Neural cell (in vitro differentiated cells): ENCODE results near the gene ADARB1. TPM values are rescaled to one million over a fixed set of nuclear protein-coding genes. Genes with fewer than 3 reads are reported as not detected.
"Not testable (repeated sequence)": the region's sequence is repeated elsewhere in the genome, so short reads cannot be mapped to it uniquely, and the experiment has no call there.

Source experiments
- H2AFZ ChIP-seq: fragments of 200-600, 300-800 bp; sonication (generic), shearing (Covaris generic); 2 replicates; pipeline ENCODE4 v1.6.0; 2014; ENCODE audit warnings: low read depth, mild to moderate bottlenecking, antibody characterized with exemption, low read length, moderate library complexity
- H3F3A ChIP-seq: fragments of 200-600 bp; shearing (Covaris generic); 2 replicates; pipeline ENCODE4 v1.6.1; 2016; ENCODE audit warnings: mild to moderate bottlenecking, moderate library complexity, mixed read lengths, antibody characterized with exemption, low read length; ENCODE audit not compliant: insufficient read depth, poor library complexity, severe bottlenecking
- H3K27ac ChIP-seq: fragments of 200-600, 300-800 bp; sonication (generic), shearing (Covaris generic); 2 replicates; pipeline ENCODE4 v1.5.1; 2014; ENCODE audit warnings: mild to moderate bottlenecking, low read length, moderate library complexity
- H3K27me3 ChIP-seq: fragments of 300-800, 200-600 bp; sonication (generic), shearing (Covaris generic); 2 replicates; pipeline ENCODE4 v1.6.0; 2014; ENCODE audit warnings: mild to moderate bottlenecking, low read depth, low read length, moderate library complexity; ENCODE audit not compliant: insufficient read depth
- H3K36me3 ChIP-seq: fragments of 300-800, 200-600 bp; sonication (generic), shearing (Covaris generic); 2 replicates; pipeline ENCODE4 v1.5.1; 2014; ENCODE audit warnings: mild to moderate bottlenecking, antibody characterized with exemption, low read length, moderate library complexity; ENCODE audit not compliant: insufficient read depth
- H3K4me2 ChIP-seq: fragments of 300-800, 200-600 bp; sonication (generic), shearing (Covaris generic); 2 replicates; pipeline ENCODE4 v1.6.0; 2014; ENCODE audit warnings: mild to moderate bottlenecking, low read length
- H3K4me3 ChIP-seq: fragments of 300-800, 200-600 bp; sonication (generic), shearing (Covaris generic); 2 replicates; pipeline ENCODE4 v1.5.1; 2014; ENCODE audit warnings: mild to moderate bottlenecking, low read length, moderate library complexity
- H3K79me2 ChIP-seq: fragments of 200-600 bp; shearing (Covaris generic); replicated peaks from 2 replicates; pipeline ENCODE4 v1.6.0; 2014; ENCODE audit warnings: mild to moderate bottlenecking, low read length, moderate library complexity; ENCODE audit not compliant: insufficient read depth
- H3K9ac ChIP-seq: fragments of 300-800, 200-600 bp; sonication (generic), shearing (Covaris generic); 2 replicates; pipeline ENCODE4 v1.6.1; 2016; ENCODE audit warnings: mild to moderate bottlenecking, low read length, mixed read lengths
- H3K9me2 ChIP-seq: fragments of 200-600 bp; shearing (Covaris generic); 2 replicates; pipeline ENCODE4 v1.6.1; 2016; ENCODE audit warnings: mild to moderate bottlenecking, low read length, mixed read lengths; ENCODE audit not compliant: insufficient read depth
- H3K9me3 ChIP-seq: fragments of 200-600, 300-800 bp; sonication (generic), shearing (Covaris generic); 2 replicates; pipeline ENCODE4 v1.6.1; 2016; ENCODE audit warnings: mild to moderate bottlenecking, mixed run types, low read length, moderate library complexity, mixed read lengths
- H4K20me1 ChIP-seq: fragments of 200-600 bp; shearing (Covaris generic); 2 replicates; pipeline ENCODE4 v1.6.1; 2016; ENCODE audit warnings: mild to moderate bottlenecking, mixed run types; ENCODE audit not compliant: insufficient read depth
- EP300 ChIP-seq: fragments of 450-650 bp; conservative IDR thresholded peaks from 2 replicates; pipeline ENCODE4 v1.6.1; 2014; ENCODE audit warnings: antibody characterized with exemption, mild to moderate bottlenecking, moderate library complexity; ENCODE audit not compliant: poor library complexity, severe bottlenecking
- EZH2 ChIP-seq: fragments of 200-600, 300-800 bp; shearing (Covaris generic), sonication (generic); IDR thresholded peaks from 2 replicates; pipeline ENCODE4 v1.6.1; 2014; ENCODE audit warnings: antibody characterized with exemption, low read length, borderline replicate concordance, mild to moderate bottlenecking; ENCODE audit not compliant: insufficient read depth, poor library complexity, severe bottlenecking
- MXI1 ChIP-seq: fragments of 450-650 bp; conservative IDR thresholded peaks from 2 replicates; pipeline ENCODE4 v1.6.1; 2014; ENCODE audit warnings: antibody characterized with exemption, mild to moderate bottlenecking; ENCODE audit not compliant: poor library complexity, severe bottlenecking
- POLR2AphosphoS5 ChIP-seq: IDR thresholded peaks from 2 replicates; pipeline ENCODE4 v1.6.1; 2012
- RAD21 ChIP-seq: fragments of 450-650 bp; conservative IDR thresholded peaks from 2 replicates; pipeline ENCODE4 v1.6.1; 2014; ENCODE audit warnings: antibody characterized with exemption, mild to moderate bottlenecking, moderate library complexity
- SMC3 ChIP-seq: fragments of 450-650 bp; conservative IDR thresholded peaks from 2 replicates; pipeline ENCODE4 v1.6.1; 2014; ENCODE audit warnings: antibody characterized with exemption, mild to moderate bottlenecking, moderate library complexity; ENCODE audit not compliant: poor library complexity
- TAF1 ChIP-seq: IDR thresholded peaks from 2 replicates; pipeline ENCODE4 v1.6.1; 2012; ENCODE audit warnings: low read depth
- polyA plus RNA-seq: library from polyadenylated mRNA; depleted of rRNA; stranded (reverse); fragments of >200 nt; gene quantifications from 2 replicates; pipeline ENCODE4 v1.2.3, GENCODE V29; 2014
- TF ChIP-seq, protein P1 (sequence below): fragments of 450-650 bp; IDR thresholded peaks from 2 replicates; pipeline ENCODE4 v1.5.1; 2014; ENCODE audit warnings: antibody characterized with exemption, mild to moderate bottlenecking, moderate library complexity; ENCODE audit not compliant: poor library complexity, severe bottlenecking
- TF ChIP-seq, protein P2 (sequence below): IDR thresholded peaks from 2 replicates; pipeline ENCODE4 v1.6.1; 2012; ENCODE audit warnings: borderline replicate concordance

Gene ADARB1
- polyA plus RNA-seq, 1 donor from 2014 or later = 8.9 TPM

DNA sequence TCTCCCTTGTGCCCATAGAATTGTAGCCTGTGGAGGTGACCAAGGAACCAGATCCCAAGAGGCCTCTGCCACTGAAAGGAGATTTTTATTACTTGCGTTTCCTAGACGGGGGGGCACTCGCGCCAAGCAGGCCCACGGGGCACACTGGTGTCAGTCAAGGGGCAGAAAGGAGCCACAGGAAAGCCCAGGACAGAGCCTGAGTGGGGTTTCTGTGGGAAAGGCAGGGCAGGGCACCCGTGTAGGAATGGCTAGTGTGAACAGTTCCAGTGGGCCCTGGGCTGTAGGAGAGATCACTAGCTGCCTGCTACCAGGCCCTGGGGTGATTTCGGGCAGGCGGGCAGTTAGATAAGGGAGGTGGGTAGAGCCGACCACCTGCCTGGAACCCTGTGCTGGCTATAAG, 70.8 kb downstream of the ADARB1 start:
- Histone ChIP-seq H3K9ac (no peak overlapping the region), H3K4me2 (no peak overlapping the region), H3F3A (no peaks in the 10 kb centered on the region), H3K27ac (no peak overlapping the region), H3K79me2 (no peaks in the 10 kb centered on the region), H3K27me3 (no peaks in the 10 kb centered on the region), H4K20me1 (no peaks in the 10 kb centered on the region), H3K4me3 (no peak overlapping the region), H3K9me2 (no peaks in the 10 kb centered on the region), H3K36me3 (no peaks in the 10 kb centered on the region), H3K9me3 (no peaks in the 10 kb centered on the region), H2AFZ (no peak overlapping the region)
- TF ChIP-seq, protein P1, sequence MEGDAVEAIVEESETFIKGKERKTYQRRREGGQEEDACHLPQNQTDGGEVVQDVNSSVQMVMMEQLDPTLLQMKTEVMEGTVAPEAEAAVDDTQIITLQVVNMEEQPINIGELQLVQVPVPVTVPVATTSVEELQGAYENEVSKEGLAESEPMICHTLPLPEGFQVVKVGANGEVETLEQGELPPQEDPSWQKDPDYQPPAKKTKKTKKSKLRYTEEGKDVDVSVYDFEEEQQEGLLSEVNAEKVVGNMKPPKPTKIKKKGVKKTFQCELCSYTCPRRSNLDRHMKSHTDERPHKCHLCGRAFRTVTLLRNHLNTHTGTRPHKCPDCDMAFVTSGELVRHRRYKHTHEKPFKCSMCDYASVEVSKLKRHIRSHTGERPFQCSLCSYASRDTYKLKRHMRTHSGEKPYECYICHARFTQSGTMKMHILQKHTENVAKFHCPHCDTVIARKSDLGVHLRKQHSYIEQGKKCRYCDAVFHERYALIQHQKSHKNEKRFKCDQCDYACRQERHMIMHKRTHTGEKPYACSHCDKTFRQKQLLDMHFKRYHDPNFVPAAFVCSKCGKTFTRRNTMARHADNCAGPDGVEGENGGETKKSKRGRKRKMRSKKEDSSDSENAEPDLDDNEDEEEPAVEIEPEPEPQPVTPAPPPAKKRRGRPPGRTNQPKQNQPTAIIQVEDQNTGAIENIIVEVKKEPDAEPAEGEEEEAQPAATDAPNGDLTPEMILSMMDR = no peak
- TF ChIP-seq EZH2 (no peak), POLR2AphosphoS5 (no peak), SMC3 (no peak), MXI1 (no peak)

DNA sequence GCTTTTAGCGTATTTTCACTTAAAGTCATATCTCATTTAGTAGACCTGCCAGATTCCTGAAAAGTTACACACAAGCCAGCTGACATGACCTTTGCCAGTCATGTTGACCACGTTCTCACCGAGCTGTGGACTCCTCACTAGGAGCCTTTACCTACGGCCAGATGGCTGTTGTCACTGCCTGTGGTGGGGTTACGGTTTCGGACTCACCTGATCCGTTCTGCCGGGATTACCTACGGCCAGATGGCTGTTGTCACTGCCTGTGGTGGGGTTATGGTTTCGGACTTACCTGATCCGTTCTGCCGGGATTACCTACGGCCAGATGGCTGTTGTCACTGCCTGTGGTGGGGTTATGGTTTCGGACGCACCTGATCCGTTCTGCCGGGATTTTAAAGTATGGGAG, 71.5 kb downstream of the ADARB1 start:
- H3K4me3 ChIP-seq, H4K20me1 ChIP-seq, H3K36me3 ChIP-seq, H3K79me2 ChIP-seq, H3K4me2 ChIP-seq, H3F3A ChIP-seq, H3K27me3 ChIP-seq, H3K9me3 ChIP-seq, H3K9ac ChIP-seq, H2AFZ ChIP-seq, H3K9me2 ChIP-seq, H3K27ac ChIP-seq: not testable (repeated sequence)

GRCh38 chr21:45146306-45146705, 71.9 kb downstream of the ADARB1 start:
- Histone ChIP-seq H3K79me2 (no peaks in the 10 kb centered on the region), H3K9ac (no peak overlapping the region), H3K4me2 (no peak overlapping the region), H3K4me3 (no peak overlapping the region), H3K27me3 (no peaks in the 10 kb centered on the region), H3F3A (no peaks in the 10 kb centered on the region), H3K27ac (no peak overlapping the region), H4K20me1 (no peaks in the 10 kb centered on the region), H3K9me2 (no peaks in the 10 kb centered on the region), H3K36me3 (no peaks in the 10 kb centered on the region), H2AFZ (no peak overlapping the region), H3K9me3 (no peaks in the 10 kb centered on the region)
- TF ChIP-seq EZH2 (no peak), SMC3 (no peak), POLR2AphosphoS5 (no peak), RAD21 (no peak), MXI1 (no peak), TAF1 (no peak), EP300 (no peak)
- TF ChIP-seq, protein P1 = no peak
- TF ChIP-seq, protein P2, sequence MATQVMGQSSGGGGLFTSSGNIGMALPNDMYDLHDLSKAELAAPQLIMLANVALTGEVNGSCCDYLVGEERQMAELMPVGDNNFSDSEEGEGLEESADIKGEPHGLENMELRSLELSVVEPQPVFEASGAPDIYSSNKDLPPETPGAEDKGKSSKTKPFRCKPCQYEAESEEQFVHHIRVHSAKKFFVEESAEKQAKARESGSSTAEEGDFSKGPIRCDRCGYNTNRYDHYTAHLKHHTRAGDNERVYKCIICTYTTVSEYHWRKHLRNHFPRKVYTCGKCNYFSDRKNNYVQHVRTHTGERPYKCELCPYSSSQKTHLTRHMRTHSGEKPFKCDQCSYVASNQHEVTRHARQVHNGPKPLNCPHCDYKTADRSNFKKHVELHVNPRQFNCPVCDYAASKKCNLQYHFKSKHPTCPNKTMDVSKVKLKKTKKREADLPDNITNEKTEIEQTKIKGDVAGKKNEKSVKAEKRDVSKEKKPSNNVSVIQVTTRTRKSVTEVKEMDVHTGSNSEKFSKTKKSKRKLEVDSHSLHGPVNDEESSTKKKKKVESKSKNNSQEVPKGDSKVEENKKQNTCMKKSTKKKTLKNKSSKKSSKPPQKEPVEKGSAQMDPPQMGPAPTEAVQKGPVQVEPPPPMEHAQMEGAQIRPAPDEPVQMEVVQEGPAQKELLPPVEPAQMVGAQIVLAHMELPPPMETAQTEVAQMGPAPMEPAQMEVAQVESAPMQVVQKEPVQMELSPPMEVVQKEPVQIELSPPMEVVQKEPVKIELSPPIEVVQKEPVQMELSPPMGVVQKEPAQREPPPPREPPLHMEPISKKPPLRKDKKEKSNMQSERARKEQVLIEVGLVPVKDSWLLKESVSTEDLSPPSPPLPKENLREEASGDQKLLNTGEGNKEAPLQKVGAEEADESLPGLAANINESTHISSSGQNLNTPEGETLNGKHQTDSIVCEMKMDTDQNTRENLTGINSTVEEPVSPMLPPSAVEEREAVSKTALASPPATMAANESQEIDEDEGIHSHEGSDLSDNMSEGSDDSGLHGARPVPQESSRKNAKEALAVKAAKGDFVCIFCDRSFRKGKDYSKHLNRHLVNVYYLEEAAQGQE = no peak
